ENCODE data around the gene TNNI2.
"Not testable (repeated sequence)": the region's sequence is repeated elsewhere in the genome, so short reads cannot be mapped to it uniquely, and the experiment has no call there.

TNNI2 gene

DNA sequence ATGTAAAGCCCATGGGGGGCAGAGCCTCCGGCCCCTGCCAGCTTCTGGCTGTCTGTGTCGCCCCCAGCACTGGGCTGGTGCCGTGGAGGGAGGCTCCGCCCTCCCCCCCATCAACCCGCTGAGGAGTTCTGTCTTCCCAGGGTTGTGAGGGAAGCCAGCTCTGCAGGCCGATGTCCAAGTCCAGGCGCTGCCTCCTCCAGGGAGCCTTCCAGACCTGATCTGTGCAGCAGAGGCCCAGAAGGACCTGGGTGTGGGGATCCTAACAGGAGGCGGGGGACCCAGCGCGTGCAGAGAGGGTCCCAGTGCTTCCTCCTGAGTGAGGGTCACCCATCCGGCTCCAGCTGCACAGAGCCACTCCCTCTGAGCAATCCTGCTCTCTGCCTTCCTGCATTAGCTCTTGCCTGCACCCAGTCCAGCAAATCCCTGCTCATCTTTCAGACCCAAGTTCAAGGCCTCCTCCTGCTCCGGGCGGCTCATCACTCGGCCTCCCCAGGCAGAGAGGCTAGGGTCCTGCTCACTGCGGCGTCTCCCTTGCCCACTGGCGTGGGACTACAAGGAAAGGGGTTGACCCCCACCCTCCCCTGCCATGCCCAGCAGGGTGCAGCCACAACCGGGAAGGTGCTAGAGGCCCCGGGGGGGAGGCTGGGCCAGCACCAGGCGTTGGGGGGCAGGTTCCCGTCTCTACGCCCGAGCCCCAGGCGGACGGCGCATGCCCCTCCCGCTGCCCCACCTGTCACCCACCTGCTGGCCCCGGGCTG is 36.5 kb downstream of the TNNI2 start:
- TF ChIP-seq, protein P1, sequence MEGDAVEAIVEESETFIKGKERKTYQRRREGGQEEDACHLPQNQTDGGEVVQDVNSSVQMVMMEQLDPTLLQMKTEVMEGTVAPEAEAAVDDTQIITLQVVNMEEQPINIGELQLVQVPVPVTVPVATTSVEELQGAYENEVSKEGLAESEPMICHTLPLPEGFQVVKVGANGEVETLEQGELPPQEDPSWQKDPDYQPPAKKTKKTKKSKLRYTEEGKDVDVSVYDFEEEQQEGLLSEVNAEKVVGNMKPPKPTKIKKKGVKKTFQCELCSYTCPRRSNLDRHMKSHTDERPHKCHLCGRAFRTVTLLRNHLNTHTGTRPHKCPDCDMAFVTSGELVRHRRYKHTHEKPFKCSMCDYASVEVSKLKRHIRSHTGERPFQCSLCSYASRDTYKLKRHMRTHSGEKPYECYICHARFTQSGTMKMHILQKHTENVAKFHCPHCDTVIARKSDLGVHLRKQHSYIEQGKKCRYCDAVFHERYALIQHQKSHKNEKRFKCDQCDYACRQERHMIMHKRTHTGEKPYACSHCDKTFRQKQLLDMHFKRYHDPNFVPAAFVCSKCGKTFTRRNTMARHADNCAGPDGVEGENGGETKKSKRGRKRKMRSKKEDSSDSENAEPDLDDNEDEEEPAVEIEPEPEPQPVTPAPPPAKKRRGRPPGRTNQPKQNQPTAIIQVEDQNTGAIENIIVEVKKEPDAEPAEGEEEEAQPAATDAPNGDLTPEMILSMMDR (IDR thresholded peaks at IDR 0.05; ENCODE audit: borderline replicate concordance, control extremely low read depth, extremely low read depth, insufficient read depth, missing control alignments): no peak
- DNase-seq (ENCODE audit: low spot score): no peak
- in situ Hi-C loops (cut with MboI; ENCODE audit: low sequenced_read_pairs, unreplicated experiment): no loop called here

DNA sequence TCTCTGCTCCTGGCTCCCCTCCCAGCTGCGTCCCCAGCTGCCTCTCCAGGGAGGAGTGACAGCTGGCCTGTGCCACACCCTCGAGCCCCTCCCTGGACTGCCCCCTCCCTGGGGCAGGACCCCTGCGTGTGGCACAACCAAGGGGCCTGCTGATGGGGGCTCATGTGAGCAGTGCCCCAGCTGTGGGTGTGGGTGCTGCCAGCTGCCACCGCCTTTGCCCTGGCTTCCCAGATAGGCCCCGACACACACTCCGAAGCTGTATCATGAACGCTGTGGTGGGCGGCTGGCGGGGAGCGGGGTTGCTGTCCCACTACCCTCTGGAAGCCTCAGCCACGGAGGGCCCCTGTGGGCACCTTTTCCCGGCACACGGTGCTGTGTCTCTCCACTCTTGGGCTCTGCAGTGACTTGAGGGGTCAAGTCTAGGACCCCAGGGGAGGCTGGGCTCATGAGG is 37.1 kb downstream of the TNNI2 start:
- DNase-seq (ENCODE audit: low spot score); in situ Hi-C loops (cut with MboI; ENCODE audit: low sequenced_read_pairs, unreplicated experiment): not testable (repeated sequence)

DNA sequence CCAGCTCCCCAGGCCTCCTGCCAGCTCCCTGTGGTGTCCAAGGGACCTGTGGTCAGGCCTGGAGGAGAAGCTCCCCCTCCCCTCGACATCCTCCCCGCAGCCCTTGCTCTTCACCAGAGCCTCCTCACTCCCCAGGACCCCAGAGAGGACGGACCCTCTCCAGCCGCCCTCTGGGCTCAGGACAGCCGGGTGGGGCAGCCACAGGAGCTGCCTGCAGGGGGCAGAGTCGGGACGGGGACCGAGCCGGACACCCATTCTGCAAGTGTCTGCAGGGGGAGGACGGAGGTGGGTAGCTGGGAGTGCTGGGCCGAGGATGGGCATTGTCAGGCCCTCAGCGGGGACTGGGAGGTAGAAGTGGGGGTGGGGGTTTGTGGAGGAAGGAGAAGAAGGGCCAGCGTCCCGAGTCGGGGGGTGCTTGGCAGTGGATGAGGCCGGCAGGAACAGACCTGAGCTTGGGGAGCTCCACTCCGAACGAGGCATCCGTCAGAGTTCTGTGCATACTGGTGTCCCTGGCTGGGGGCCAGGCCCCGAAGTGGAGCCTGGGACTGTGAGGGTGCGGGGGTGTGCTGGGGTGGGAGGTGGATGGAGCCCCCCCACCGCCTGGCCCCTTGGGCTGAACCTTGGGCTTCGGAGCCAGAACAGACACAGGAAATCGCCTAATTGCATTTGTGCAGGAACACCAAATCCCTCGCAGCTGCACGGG is 37.7 kb downstream of the TNNI2 start:
- TF ChIP-seq, protein P1 (IDR thresholded peaks at IDR 0.05; ENCODE audit: borderline replicate concordance, control extremely low read depth, extremely low read depth, insufficient read depth, missing control alignments): peak; percentile 29
- no peak for DNase-seq (ENCODE audit: low spot score)
- in situ Hi-C loops (cut with MboI; ENCODE audit: low sequenced_read_pairs, unreplicated experiment): no loop called here

DNA sequence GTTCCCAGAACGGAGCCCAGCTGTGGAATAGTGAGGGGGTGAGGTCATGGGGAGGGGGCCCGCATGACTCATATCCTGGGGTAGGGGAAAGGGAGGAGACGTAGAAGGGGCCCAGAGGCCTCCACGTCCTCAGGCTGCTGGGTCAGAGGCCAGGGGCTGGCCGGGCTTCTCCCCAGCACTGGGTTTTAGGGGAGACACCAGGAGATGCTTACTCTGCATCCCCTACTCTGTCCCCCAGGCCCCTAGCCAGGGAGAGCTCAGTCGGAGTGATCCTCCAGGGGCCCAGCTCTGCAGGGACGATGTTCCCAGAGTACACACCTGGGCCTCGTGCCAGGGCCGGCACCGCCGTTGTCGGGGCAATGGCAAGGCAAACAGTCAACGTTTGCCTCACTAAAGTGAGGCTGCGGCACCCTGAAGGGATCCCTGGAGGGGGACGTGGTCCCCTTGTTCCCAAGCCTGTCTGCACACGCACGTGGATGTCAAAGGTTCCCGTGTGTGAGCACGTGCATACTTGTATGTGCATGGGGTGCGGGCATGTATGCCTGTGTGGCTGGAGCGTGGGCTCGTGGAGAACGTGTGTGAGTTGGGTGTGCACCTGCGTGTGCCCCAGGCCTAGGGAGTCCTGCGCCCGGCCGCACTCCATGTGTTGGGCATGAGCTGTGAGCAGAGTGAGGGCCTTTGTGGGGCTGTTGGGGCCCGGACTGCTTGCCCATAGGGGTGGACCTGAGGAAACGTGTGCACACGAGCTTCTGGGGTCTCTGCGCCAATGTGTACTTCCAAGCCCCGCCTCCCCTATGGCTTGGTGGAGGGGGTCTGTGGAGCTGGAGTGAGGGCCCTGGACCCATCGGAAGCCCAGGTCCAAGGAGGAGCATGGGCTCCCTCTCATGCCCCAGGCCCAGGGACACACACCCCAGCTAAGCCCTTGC is 38.7 kb downstream of the TNNI2 start:
- in situ Hi-C loops (cut with MboI; ENCODE audit: low sequenced_read_pairs, unreplicated experiment): no loop called here
- TF ChIP-seq, protein P1 (IDR thresholded peaks at IDR 0.05; ENCODE audit: borderline replicate concordance, control extremely low read depth, extremely low read depth, insufficient read depth, missing control alignments): no peak
- no peak for DNase-seq (ENCODE audit: low spot score)

DNA sequence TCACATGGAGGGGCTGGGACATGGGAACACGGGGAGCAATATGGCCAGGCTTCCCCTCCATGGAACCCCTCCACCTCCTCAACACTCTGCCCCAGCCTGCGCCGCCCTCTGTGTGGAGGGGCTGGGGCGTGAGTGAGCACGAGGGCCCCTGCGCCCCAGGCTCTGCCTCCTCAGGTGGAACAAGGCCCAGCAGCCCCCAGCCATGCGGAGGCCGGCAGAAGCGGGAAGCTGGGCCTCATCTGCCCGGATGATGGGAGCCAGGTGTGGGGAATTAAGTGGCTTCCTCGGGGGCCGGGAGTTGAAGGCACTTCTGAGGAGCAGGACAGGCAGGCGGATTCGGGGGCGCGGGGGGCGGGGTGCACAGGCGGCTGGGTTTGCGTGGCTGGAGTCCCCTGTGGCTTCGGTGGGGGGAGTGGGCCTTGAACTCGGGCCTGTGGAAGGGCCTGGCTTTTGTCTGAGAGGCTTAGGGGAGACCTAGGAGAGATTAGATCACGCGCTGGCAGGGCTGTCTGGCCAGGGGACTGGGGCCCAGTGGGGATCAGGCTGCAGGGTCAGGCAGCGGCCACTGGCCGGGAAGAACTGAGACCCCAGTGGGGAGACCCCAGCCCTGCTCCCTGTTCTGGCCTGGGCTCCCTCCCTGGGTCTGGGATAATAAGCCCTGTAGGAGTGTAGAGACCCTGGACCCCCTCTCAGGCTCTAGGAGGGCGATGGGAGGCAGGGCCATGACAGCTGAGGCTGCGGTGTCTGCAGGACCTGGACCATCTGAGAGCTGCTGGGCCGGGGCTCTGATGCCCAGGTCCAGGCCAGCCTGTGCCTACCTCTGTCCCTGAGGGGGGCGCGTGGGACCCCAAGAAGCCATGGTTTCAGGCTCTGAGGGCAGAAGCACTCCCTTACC is 39.6 kb downstream of the TNNI2 start:
- TF ChIP-seq, protein P1 (IDR thresholded peaks at IDR 0.05; ENCODE audit: borderline replicate concordance, control extremely low read depth, extremely low read depth, insufficient read depth, missing control alignments): no peak
- no peak for DNase-seq (ENCODE audit: low spot score)
- in situ Hi-C loops (cut with MboI; ENCODE audit: low sequenced_read_pairs, unreplicated experiment): no loop called here

DNA sequence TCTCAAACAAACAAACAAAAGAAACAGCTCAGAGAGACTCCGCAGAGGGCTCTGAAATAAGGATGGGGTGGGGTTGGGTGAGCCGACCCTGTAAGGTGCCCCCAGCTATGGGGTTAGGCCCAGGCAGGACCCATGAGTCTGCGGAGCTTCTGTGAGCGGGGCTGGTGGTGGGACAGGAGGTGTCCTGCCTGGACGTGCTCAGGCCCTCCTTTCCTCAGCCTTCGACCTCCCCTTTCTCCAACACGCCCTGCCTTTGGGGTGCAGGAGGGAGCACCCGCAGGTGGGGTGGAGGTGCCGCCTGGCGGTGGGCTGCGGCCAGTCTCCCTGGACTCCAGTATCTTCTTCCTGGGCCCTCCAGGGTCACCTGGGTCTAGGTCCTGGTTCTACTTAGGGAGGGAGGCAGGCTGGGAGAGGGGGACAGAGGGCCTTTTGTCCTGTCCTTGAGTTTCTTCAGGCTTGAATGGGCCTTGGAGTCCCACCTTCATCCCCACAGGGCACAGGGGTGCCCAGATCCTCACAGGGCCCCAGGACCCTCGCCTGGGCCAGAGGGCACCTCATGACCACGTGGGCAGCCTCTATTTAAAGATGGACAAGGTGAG is 40.7 kb downstream of the TNNI2 start:
- no peak for DNase-seq (ENCODE audit: low spot score)
- TF ChIP-seq, protein P1 (IDR thresholded peaks at IDR 0.05; ENCODE audit: borderline replicate concordance, control extremely low read depth, extremely low read depth, insufficient read depth, missing control alignments): no peak
- in situ Hi-C loops (cut with MboI; ENCODE audit: low sequenced_read_pairs, unreplicated experiment): no loop called here
